ENCODE measurements around the gene PPP4R4.
"Not testable (repeated sequence)": the region's sequence is repeated elsewhere in the genome, so short reads cannot be mapped to it uniquely, and the experiment has no call there.

The PPP4R4 gene

GRCh38 chr14:94213021-94213420 is 38.9 kb downstream of the PPP4R4 start:
- DNase-seq (ENCODE audit: low read depth) = no peak
- TF ChIP-seq CTCF (IDR thresholded peaks at IDR 0.05; ENCODE audit: low read depth, low read length, missing control alignments) = no peak
- no peak overlapping the region for H3K4me3 ChIP-seq (ENCODE audit: low read depth, low read length)
- in situ Hi-C loops (cut with HindIII; ENCODE audit: low sequenced_read_pairs) = no loop called here

GRCh38 chr14:94213741-94214140 is 39.6 kb downstream of the PPP4R4 start:
- in situ Hi-C loops (cut with HindIII; ENCODE audit: low sequenced_read_pairs) = no loop called here
- no peak overlapping the region for H3K4me3 ChIP-seq (ENCODE audit: low read depth, low read length)
- no peak for DNase-seq (ENCODE audit: low read depth)
- no peak for TF ChIP-seq CTCF (IDR thresholded peaks at IDR 0.05; ENCODE audit: low read depth, low read length, missing control alignments)

DNA sequence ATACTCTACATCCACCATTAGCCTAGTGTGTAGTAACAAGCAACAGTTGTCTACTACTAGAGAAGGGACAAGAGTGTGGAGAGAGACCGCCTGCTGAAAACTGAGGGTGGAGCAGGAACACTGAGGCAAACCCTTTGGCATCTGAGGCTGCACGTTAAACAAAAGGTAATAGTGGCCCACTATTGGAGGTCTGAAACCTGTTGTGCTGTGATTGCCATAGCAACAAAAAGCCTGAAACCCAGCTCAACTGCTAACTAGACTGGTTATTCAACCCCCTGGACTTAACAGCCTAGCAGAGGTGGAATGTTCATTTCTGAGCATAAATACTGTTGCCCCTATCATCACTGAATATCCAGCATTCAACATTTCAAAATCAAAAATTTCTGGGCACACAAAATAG is 43.0 kb downstream of the PPP4R4 start:
- in situ Hi-C loops (cut with HindIII; ENCODE audit: low sequenced_read_pairs) = no loop called here
- no peak for TF ChIP-seq CTCF (IDR thresholded peaks at IDR 0.05; ENCODE audit: low read depth, low read length, missing control alignments)
- no peak for DNase-seq (ENCODE audit: low read depth)
- H3K4me3 ChIP-seq (ENCODE audit: low read depth, low read length) = no peak overlapping the region

- H3K4me3 ChIP-seq (ENCODE audit: low read depth, low read length); DNase-seq (ENCODE audit: low read depth); in situ Hi-C loops (cut with HindIII; ENCODE audit: low sequenced_read_pairs): not testable (repeated sequence)
Measured at GRCh38 chr14:94218198-94218886, 44.2 kb downstream of the PPP4R4 start.

DNA sequence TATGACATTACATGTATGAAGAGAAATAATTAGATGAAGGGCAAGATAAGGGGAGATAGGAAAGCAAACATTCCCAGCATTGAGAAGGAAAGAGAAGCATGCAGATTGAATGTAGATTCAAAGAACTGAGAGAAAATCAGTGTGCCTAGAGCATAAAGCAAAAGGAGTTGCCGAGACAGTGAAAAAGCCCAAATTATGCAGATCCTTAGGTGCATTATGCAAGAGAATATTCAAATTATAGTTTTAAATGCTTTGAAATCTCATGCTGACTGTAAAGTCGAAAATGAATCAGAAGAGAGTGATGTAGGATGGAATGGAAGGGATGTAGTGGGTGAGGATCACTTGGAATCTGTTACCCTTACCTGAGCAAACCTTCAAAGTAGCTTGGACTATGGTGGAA is 49.9 kb downstream of the PPP4R4 start:
- in situ Hi-C loops (cut with HindIII; ENCODE audit: low sequenced_read_pairs) = no loop called here
- DNase-seq (ENCODE audit: low read depth) = no peak
- TF ChIP-seq CTCF (IDR thresholded peaks at IDR 0.05; ENCODE audit: low read depth, low read length, missing control alignments) = no peak
- no peak overlapping the region for H3K4me3 ChIP-seq (ENCODE audit: low read depth, low read length)

- no peak overlapping the region for H3K4me3 ChIP-seq (ENCODE audit: low read depth, low read length)
- no peak for DNase-seq (ENCODE audit: low read depth)
- TF ChIP-seq CTCF (IDR thresholded peaks at IDR 0.05; ENCODE audit: low read depth, low read length, missing control alignments) = no peak
- in situ Hi-C loops (cut with HindIII; ENCODE audit: low sequenced_read_pairs) = no loop called here
Measured at GRCh38 chr14:94225460-94226378, 51.6 kb downstream of the PPP4R4 start.

GRCh38 chr14:94227029-94227428 is 52.9 kb downstream of the PPP4R4 start:
- no peak for TF ChIP-seq CTCF (IDR thresholded peaks at IDR 0.05; ENCODE audit: low read depth, low read length, missing control alignments)
- H3K4me3 ChIP-seq (ENCODE audit: low read depth, low read length) = no peak overlapping the region
- in situ Hi-C loops (cut with HindIII; ENCODE audit: low sequenced_read_pairs) = no loop called here
- DNase-seq (ENCODE audit: low read depth) = no peak
